GM12891 (cell line): ENCODE data around the gene CYP4V2.

Experiments
- POLR2A ChIP-seq: IDR thresholded peaks from 2 replicates; pipeline ENCODE4 v1.6.1; 2011; ENCODE audit warnings: low read depth, low read length, control low read depth
- POLR2AphosphoS5 ChIP-seq: IDR thresholded peaks from 2 replicates; pipeline ENCODE4 v1.6.1; 2011; ENCODE audit warnings: low read depth, low read length, control low read depth
- POU2F2 ChIP-seq: IDR thresholded peaks from 2 replicates; pipeline ENCODE4 v1.6.1; 2011; ENCODE audit warnings: low read depth, mild to moderate bottlenecking, control low read depth, low read length, moderate library complexity
- SPI1 ChIP-seq: IDR thresholded peaks from 2 replicates; pipeline ENCODE4 v1.6.1; 2011; ENCODE audit warnings: low read depth, low read length, control low read depth
- TAF1 ChIP-seq: IDR thresholded peaks from 2 replicates; pipeline ENCODE4 v1.6.1; 2011; ENCODE audit warnings: low read depth, low read length, control low read depth

DNA sequence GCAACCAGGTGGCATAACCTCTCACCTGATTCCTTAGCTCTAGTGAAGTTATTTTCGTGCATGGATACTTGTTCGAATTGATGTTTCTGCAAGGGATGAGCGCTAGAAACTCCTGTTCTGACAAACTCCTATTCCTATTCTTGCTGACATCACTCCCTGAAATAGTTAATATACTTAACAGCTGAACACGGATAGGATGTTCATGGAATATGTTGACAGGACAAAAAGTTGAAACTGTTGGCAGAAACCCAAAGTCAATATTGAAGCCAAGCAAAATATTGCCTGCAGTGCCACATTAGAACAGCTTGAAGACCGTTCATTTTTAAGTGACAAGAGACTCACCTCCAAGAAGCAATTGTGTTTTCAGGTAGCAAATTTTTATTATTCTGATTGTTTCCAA, 35.9 kb downstream of the CYP4V2 start, which contains the start of gene KLKB1:
- no peak for TF ChIP-seq POLR2AphosphoS5
- no peak for TF ChIP-seq TAF1
- no peak for TF ChIP-seq POLR2A
- TF ChIP-seq POU2F2: no peak
- TF ChIP-seq SPI1: no peak
